Neural progenitor cell (in vitro differentiated cells): ENCODE measurements around the gene IFT88. TPM values are rescaled to one million over a fixed set of nuclear protein-coding genes. Genes with fewer than 3 reads are reported as not detected.

ENCODE experiments used
- DNase-seq: peaks from one replicate; pipeline ENCODE4 v3.0.0-alpha.2; 2016; ENCODE audit warnings: low spot score
- H2AFZ ChIP-seq: fragments of 200-600 bp; sonication (generic); replicated peaks from 2 replicates; pipeline ENCODE4 v1.6.1; 2016; ENCODE audit warnings: antibody characterized with exemption
- H3F3A ChIP-seq: fragments of 200-600 bp; sonication (generic); 2 replicates; pipeline ENCODE4 v1.6.1; 2016; ENCODE audit warnings: antibody characterized with exemption, low read depth
- H3K27ac ChIP-seq: fragments of 200-600 bp; sonication (generic); 2 replicates; pipeline ENCODE4 v1.5.1; 2016; ENCODE audit warnings: mild to moderate bottlenecking
- H3K27me3 ChIP-seq: fragments of 200-600 bp; sonication (generic); 2 replicates; pipeline ENCODE4 v1.6.1; 2016; ENCODE audit warnings: mild to moderate bottlenecking, moderate library complexity
- H3K36me3 ChIP-seq: fragments of 200-600 bp; sonication (generic); 2 replicates; pipeline ENCODE4 v1.5.1; 2016
- H3K4me1 ChIP-seq: fragments of 200-600 bp; sonication (generic); 2 replicates; pipeline ENCODE4 v1.6.1; 2016; ENCODE audit warnings: mixed run types
- H3K4me2 ChIP-seq: fragments of 200-600 bp; sonication (generic); 2 replicates; pipeline ENCODE4 v1.6.1; 2016
- H3K4me3 ChIP-seq: fragments of 200-600 bp; sonication (generic); 2 replicates; pipeline ENCODE4 v1.5.1; 2016
- H3K79me2 ChIP-seq: fragments of 200-600 bp; sonication (generic); 2 replicates; pipeline ENCODE4 v1.6.1; 2016; ENCODE audit warnings: low read depth
- H3K9ac ChIP-seq: fragments of 200-600 bp; sonication (generic); 2 replicates; pipeline ENCODE4 v1.6.1; 2016
- H3K9me3 ChIP-seq: fragments of 200-600 bp; sonication (generic); 2 replicates; pipeline ENCODE4 v1.5.1; 2016; ENCODE audit warnings: low read depth
- H4K20me1 ChIP-seq: fragments of 200-600 bp; sonication (generic); 2 replicates; pipeline ENCODE4 v1.6.1; 2016; ENCODE audit warnings: low read depth
- H3K27ac Mint-ChIP-seq: 3 replicates; pipeline ENCODE4 v1.8.0; 2021; ENCODE audit warnings: mixed read lengths
- H3K27me3 Mint-ChIP-seq: 2 replicates; pipeline ENCODE4 v1.8.0; 2022; ENCODE audit warnings: low read depth, mild to moderate bottlenecking, inconsistent platforms, moderate library complexity, mixed read lengths; ENCODE audit not compliant: insufficient read depth
- H3K36me3 Mint-ChIP-seq: 3 replicates; pipeline ENCODE4 v1.8.0; 2021; ENCODE audit warnings: mixed read lengths
- H3K4me1 Mint-ChIP-seq: 3 replicates; pipeline ENCODE4 v1.8.0; 2021; ENCODE audit warnings: mixed read lengths
- H3K4me3 Mint-ChIP-seq: 3 replicates; pipeline ENCODE4 v1.8.0; 2021; ENCODE audit warnings: mild to moderate bottlenecking, moderate library complexity, mixed read lengths
- H3K9me3 Mint-ChIP-seq: 3 replicates; pipeline ENCODE4 v1.8.0; 2020; ENCODE audit warnings: mixed read lengths
- EZH2 ChIP-seq: fragments of 200-600 bp; sonication (generic); IDR thresholded peaks from 2 replicates; pipeline ENCODE4 v1.6.1; 2017; ENCODE audit warnings: antibody characterized with exemption, mild to moderate bottlenecking, moderate library complexity
- EZH2phosphoT487 ChIP-seq: fragments of 200-600 bp; sonication (generic); IDR thresholded peaks from 2 replicates; pipeline ENCODE4 v1.6.1; 2017; ENCODE audit warnings: antibody characterized with exemption
- total RNA-seq: library from RNA; depleted of rRNA; stranded (reverse); fragments of >200 nt; gene quantifications from 2 replicates; pipeline ENCODE4 v1.2.3, GENCODE V29; 2015; ENCODE audit warnings: low replicate concordance
- TF ChIP-seq, protein P1 (sequence below): fragments of 200-600 bp; sonication (generic); IDR thresholded peaks from 2 replicates; pipeline ENCODE4 v1.5.1; 2017; ENCODE audit warnings: antibody characterized with exemption, mild to moderate bottlenecking

IFT88 gene
- total RNA-seq, 1 donor from 2014 or later, result 18.4 TPM

- Histone ChIP-seq H2AFZ (no peak overlapping the region), H3K27ac (no peak overlapping the region), H3K36me3 (no peaks in the 10 kb centered on the region), H3K4me1 (peaks cover 15% of the 10 kb centered on the region), H3K4me2 (peak overlapping the region; percentile 68), H3F3A (peaks cover 10% of the 10 kb centered on the region), H3K4me3 (peak overlapping the region; percentile 60), H3K79me2 (no peaks in the 10 kb centered on the region), H3K9me3 (no peaks in the 10 kb centered on the region), H4K20me1 (peaks cover 13% of the 10 kb centered on the region), H3K9ac (no peak overlapping the region), H3K27me3 (peaks cover 43% of the 10 kb centered on the region)
- no peaks in the 10 kb centered on the region for H3K36me3 Mint-ChIP-seq
- DNase-seq, result peak; percentile 94
- peaks cover 7% of the 10 kb centered on the region for H3K4me1 Mint-ChIP-seq
- no peak overlapping the region for H3K4me3 Mint-ChIP-seq
- peaks cover 24% of the 10 kb centered on the region for H3K27me3 Mint-ChIP-seq
- no peak for TF ChIP-seq EZH2
- TF ChIP-seq, protein P1, sequence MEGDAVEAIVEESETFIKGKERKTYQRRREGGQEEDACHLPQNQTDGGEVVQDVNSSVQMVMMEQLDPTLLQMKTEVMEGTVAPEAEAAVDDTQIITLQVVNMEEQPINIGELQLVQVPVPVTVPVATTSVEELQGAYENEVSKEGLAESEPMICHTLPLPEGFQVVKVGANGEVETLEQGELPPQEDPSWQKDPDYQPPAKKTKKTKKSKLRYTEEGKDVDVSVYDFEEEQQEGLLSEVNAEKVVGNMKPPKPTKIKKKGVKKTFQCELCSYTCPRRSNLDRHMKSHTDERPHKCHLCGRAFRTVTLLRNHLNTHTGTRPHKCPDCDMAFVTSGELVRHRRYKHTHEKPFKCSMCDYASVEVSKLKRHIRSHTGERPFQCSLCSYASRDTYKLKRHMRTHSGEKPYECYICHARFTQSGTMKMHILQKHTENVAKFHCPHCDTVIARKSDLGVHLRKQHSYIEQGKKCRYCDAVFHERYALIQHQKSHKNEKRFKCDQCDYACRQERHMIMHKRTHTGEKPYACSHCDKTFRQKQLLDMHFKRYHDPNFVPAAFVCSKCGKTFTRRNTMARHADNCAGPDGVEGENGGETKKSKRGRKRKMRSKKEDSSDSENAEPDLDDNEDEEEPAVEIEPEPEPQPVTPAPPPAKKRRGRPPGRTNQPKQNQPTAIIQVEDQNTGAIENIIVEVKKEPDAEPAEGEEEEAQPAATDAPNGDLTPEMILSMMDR, result peak; percentile 57
- H3K9me3 Mint-ChIP-seq, result no peaks in the 10 kb centered on the region
- H3K27ac Mint-ChIP-seq, result no peak overlapping the region
These were observed 137.0 kb downstream of the IFT88 start for GRCh38 chr13:20703780-20704458.

- Mint-ChIP-seq H3K36me3 (no peaks in the 10 kb centered on the region), H3K27ac (no peak overlapping the region), H3K27me3 (peaks cover 24% of the 10 kb centered on the region), H3K4me1 (peaks cover 7% of the 10 kb centered on the region), H3K4me3 (peak overlapping the region; percentile 86), H3K9me3 (no peaks in the 10 kb centered on the region)
- Histone ChIP-seq H3K27ac (no peak overlapping the region), H3F3A (peaks cover 10% of the 10 kb centered on the region), H3K79me2 (no peaks in the 10 kb centered on the region), H3K27me3 (peaks cover 43% of the 10 kb centered on the region), H3K4me3 (peak overlapping the region; percentile 60), H3K9ac (no peak overlapping the region), H3K36me3 (no peaks in the 10 kb centered on the region), H4K20me1 (peaks cover 13% of the 10 kb centered on the region), H3K9me3 (no peaks in the 10 kb centered on the region), H3K4me2 (peak overlapping the region; percentile 68), H2AFZ (peak overlapping the region; percentile 58), H3K4me1 (peaks cover 15% of the 10 kb centered on the region)
- DNase-seq, result no peak
- TF ChIP-seq EZH2 (no peak), EZH2phosphoT487 (no peak)
- TF ChIP-seq, protein P1, result no peak
These were observed 137.6 kb downstream of the IFT88 start for GRCh38 chr13:20704459-20705069.

- H3F3A ChIP-seq, result peaks cover 16% of the 10 kb centered on the region
- no peaks in the 10 kb centered on the region for H3K79me2 ChIP-seq
- no peak overlapping the region for H3K9ac ChIP-seq
- Mint-ChIP-seq H3K36me3 (no peaks in the 10 kb centered on the region), H3K27ac (no peak overlapping the region), H3K9me3 (no peaks in the 10 kb centered on the region), H3K27me3 (peaks cover 25% of the 10 kb centered on the region), H3K4me3 (peak overlapping the region; percentile 60), H3K4me1 (peaks cover 11% of the 10 kb centered on the region)
- H3K36me3 ChIP-seq, result no peaks in the 10 kb centered on the region
- no peak overlapping the region for H2AFZ ChIP-seq
- H3K4me2 ChIP-seq, result no peak overlapping the region
- H3K4me1 ChIP-seq, result peaks cover 19% of the 10 kb centered on the region
- no peak for DNase-seq
- H3K27me3 ChIP-seq, result peaks cover 31% of the 10 kb centered on the region
- H3K9me3 ChIP-seq, result no peaks in the 10 kb centered on the region
- no peak for TF ChIP-seq EZH2
- TF ChIP-seq, protein P1, result no peak
- no peak for TF ChIP-seq EZH2phosphoT487
- no peak overlapping the region for H3K27ac ChIP-seq
- peaks cover 12% of the 10 kb centered on the region for H4K20me1 ChIP-seq
- H3K4me3 ChIP-seq, result no peak overlapping the region
These were observed 139.7 kb downstream of the IFT88 start for GRCh38 chr13:20706661-20707060.
